HepG2 (cell line): ENCODE results near the gene LAMTOR3. TPM values are rescaled to one million over a fixed set of nuclear protein-coding genes. Genes with fewer than 3 reads are reported as not detected.

Source experiments
- ATAC-seq: fragments of 200-7000 bp; cut with Tn5 transposase; 3 replicates; pipeline ENCODE4 v1.9.1; 2020; ENCODE audit warnings: mild to moderate bottlenecking, moderate library complexity
- BruUV-seq: library from RNA; stranded (reverse); fragments of 400-500 nt; replicated peaks from 2 replicates; lab custom pipeline; 2021; lab: Mats Ljungman, UMichigan
- CTCF ChIA-PET: fragments of 300-600 bp; formaldehyde crosslinking; extraction: SDS; loops from one replicate; lab custom pipeline; 2021; ENCODE audit warnings: low total read pairs, inconsistent platforms, low intra/inter-chr PET ratio; lab: Yijun Ruan, JAX
- POLR2A ChIA-PET: fragments of 350-600 bp; sonication (Branson Sonifier 250); formaldehyde crosslinking; loops from one replicate; lab custom pipeline; 2020; ENCODE audit warnings: antibody characterized with exemption, inconsistent platforms; lab: Yijun Ruan, JAX
- DNase-seq: peaks from one replicate; pipeline ENCODE4 v3.0.0-alpha.2; 2015; ENCODE audit warnings: low spot score
- FAIRE-seq: peaks from 3 replicates; lab custom pipeline; 2011; peaks lifted over from hg19 to GRCh38; lab: Jason Lieb, UNC
- H2AFZ ChIP-seq: one replicate; pipeline ENCODE4 v1.6.1; 2011; ENCODE audit warnings: low read length, inconsistent platforms
- H3K27ac ChIP-seq: fragments of 300-600 bp; 3 replicates; pipeline ENCODE4 v1.8.0; 2011; ENCODE audit warnings: mixed run types, mild to moderate bottlenecking, mixed read lengths, low read length, inconsistent platforms; ENCODE audit not compliant: insufficient read depth; ENCODE audit errors: extremely low read length
- H3K27me3 ChIP-seq, 2 experiments: fragments of 200-600 bp in 1 of 2; 2 replicates in 1 of 2; 3 replicates in 1 of 2; pipeline versions ENCODE4 v1.6.0 to v1.8.0; 2011; ENCODE audit warnings: low read length in 2 of 2, mild to moderate bottlenecking in 2 of 2, moderate library complexity in 2 of 2, inconsistent platforms in 1 of 2; ENCODE audit not compliant: insufficient read depth in 2 of 2, control insufficient read depth in 1 of 2
- H3K36me3 ChIP-seq, 2 experiments: fragments of 200-600 bp in 1 of 2; replicated peaks in 1 of 2; 2 replicates in 1 of 2; 3 replicates in 1 of 2; pipeline versions ENCODE4 v1.5.1 to v1.8.0; 2011; ENCODE audit warnings: low read length in 2 of 2, inconsistent platforms in 1 of 2; ENCODE audit not compliant: insufficient read depth in 2 of 2, control insufficient read depth in 1 of 2
- H3K4me1 ChIP-seq: 2 replicates; pipeline ENCODE4 v1.5.1; 2012; ENCODE audit warnings: low read length, inconsistent platforms; ENCODE audit not compliant: insufficient read depth
- H3K4me2 ChIP-seq: 2 replicates; pipeline ENCODE4 v1.6.0; 2011; ENCODE audit warnings: low read depth, low read length, inconsistent platforms
- H3K4me3 ChIP-seq, 3 experiments: fragments of 200-600 bp in 1 of 3; sonication (generic), shearing (Covaris generic) in 1 of 3; replicated peaks in 1 of 3; 2 replicates each; pipeline ENCODE4 v1.5.1; 2011 to 2016; ENCODE audit warnings: low read length in 3 of 3, inconsistent platforms in 2 of 3, low read depth in 2 of 3, mild to moderate bottlenecking in 2 of 3, control low read depth in 1 of 3, mixed read lengths in 1 of 3; ENCODE audit not compliant: insufficient read depth in 1 of 3
- H3K79me2 ChIP-seq: one replicate; pipeline ENCODE4 v1.6.1; 2011; ENCODE audit warnings: low read length, inconsistent platforms; ENCODE audit not compliant: insufficient read depth
- H3K9ac ChIP-seq: 2 replicates; pipeline ENCODE4 v1.6.0; 2011; ENCODE audit warnings: mild to moderate bottlenecking, low read depth, low read length, inconsistent platforms; ENCODE audit not compliant: insufficient read depth
- H3K9me3 ChIP-seq: 2 replicates; pipeline ENCODE4 v1.5.1; 2012; ENCODE audit warnings: mild to moderate bottlenecking, low read length
- H4K20me1 ChIP-seq: 2 replicates; pipeline ENCODE4 v1.6.0; 2011; ENCODE audit warnings: inconsistent platforms, mild to moderate bottlenecking, low read length, moderate library complexity; ENCODE audit not compliant: insufficient read depth
- AKAP8 ChIP-seq: sonication (generic); formaldehyde crosslinking; IDR thresholded peaks from 2 replicates; pipeline ENCODE4 v1.5.1; 2020; ENCODE audit warnings: mild to moderate bottlenecking, missing genetic modification reagents
- ELF3 ChIP-seq: IDR thresholded peaks from 2 replicates; pipeline ENCODE4 v1.6.1; 2016; ENCODE audit warnings: missing genetic modification reagents, missing compliant biosample characterization
- GZF1 ChIP-seq: sonication (generic); formaldehyde crosslinking; IDR thresholded peaks from 2 replicates; pipeline ENCODE4 v1.5.1; 2020; ENCODE audit warnings: mild to moderate bottlenecking, missing genetic modification reagents
- KMT2B ChIP-seq: IDR thresholded peaks from 2 replicates; pipeline ENCODE4 v1.6.1; 2016; ENCODE audit warnings: missing genetic modification reagents, missing compliant biosample characterization
- MBNL3 ChIP-seq: fragments of 250-450 bp; sonication (Bioruptor Pico); conservative IDR thresholded peaks from 2 replicates; pipeline ENCODE4 v1.8.0; 2022; ENCODE audit warnings: mild to moderate bottlenecking, inconsistent platforms
- WGBS: methylation state at CpG from one replicate; pipeline ENCODE4 v1.1.6; 2017; ENCODE audit warnings: low lambda C conversion rate; 5-methylcytosine and 5-hydroxymethylcytosine counted together
- in situ Hi-C: cut with HindIII; loops from 2 replicates; pipeline ENCODE4 v1.10.0; 2017; ENCODE audit warnings: low pct_unique_long_range_greater_than_20kb; ENCODE audit not compliant: extremely low pct_ligation_motif_present
- intact Hi-C: fragments of 100-400 bp; cut with micrococcal nuclease; formaldehyde crosslinking; loops from one replicate; pipeline ENCODE4 v1.10.0; 2022; ENCODE audit not compliant: unreplicated experiment
- polyA plus RNA-seq, 8 experiments: library from polyadenylated mRNA; depleted of rRNA in 3 of 8; stranded (reverse) in 7 of 8; unstranded in 1 of 8; fragments of >200 nt; fragmentation: Illumina TruSeq in 4 of 8; extraction: Trizol in 4 of 8; gene quantifications; 2 replicates each; pipeline versions ENCODE4 v1.2.1 to v1.2.3, GENCODE V29; 2011 to 2016; ENCODE audit warnings: low read depth in 4 of 8, missing spikeins in 1 of 8, mixed read lengths in 1 of 8; ENCODE audit not compliant: insufficient read depth in 1 of 8
- total RNA-seq, 5 experiments: library from RNA; depleted of rRNA; stranded (reverse); fragments of >200 nt; fragmentation: Illumina TruSeq; extraction: Trizol; gene quantifications; 2 replicates each; pipeline ENCODE4 v1.2.3, GENCODE V29; 2016; ENCODE audit warnings: low read depth in 1 of 5
- TF ChIP-seq, protein P1 (sequence below): sonication (generic); formaldehyde crosslinking; IDR thresholded peaks from 2 replicates; pipeline ENCODE4 v1.4.0; 2020; ENCODE audit warnings: mild to moderate bottlenecking, missing genetic modification reagents, borderline replicate concordance
- TF ChIP-seq, protein P2 (sequence below): sonication (generic); formaldehyde crosslinking; IDR thresholded peaks from 2 replicates; pipeline ENCODE4 v1.8.1; 2023; ENCODE audit warnings: missing genetic modification reagents, inconsistent platforms, borderline replicate concordance

The LAMTOR3 gene
- total and polyA plus RNA-seq, 2 of the 13 experiments (the other 11 are each of a cell fraction or from before 2014, with no cell fraction given) = 47.6 to 49.1 TPM

DNA sequence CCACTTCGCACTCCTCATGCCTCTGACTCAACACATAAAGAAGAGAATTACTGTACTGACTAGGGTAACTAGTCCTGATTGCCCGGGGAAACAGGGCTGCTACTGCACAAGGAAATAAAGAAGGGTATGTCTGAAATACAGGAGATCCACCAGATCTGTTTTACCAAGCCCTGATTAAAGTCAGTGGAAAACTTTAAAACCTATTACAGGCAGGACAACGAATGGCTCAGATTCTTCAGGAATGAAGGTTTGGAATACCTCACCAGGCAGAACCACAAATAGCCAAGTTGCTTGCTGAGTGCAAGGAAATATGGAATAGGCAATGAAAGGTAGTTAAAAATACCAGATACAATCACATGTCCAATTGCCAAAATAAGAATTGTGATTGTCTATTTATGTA, 17.3 kb downstream of the LAMTOR3 start:
- no peak for ATAC-seq
- Histone ChIP-seq H2AFZ (no peak overlapping the region), H3K4me2 (no peak overlapping the region), H3K4me1 (no peaks in the 10 kb centered on the region), H3K36me3 (peaks cover 7 to 24% of the 10 kb centered on the region in 2 experiments; a peak in 4 of 5 replicates), H3K27ac (no peak overlapping the region), H3K9me3 (no peaks in the 10 kb centered on the region), H3K79me2 (no peaks in the 10 kb centered on the region), H3K4me3 (no peak overlapping the region), H3K27me3 (no peaks in the 10 kb centered on the region), H4K20me1 (no peaks in the 10 kb centered on the region), H3K9ac (no peak overlapping the region)
- no peak for DNase-seq
- ChIA-PET CTCF (no interaction called here), POLR2A (no interaction called here)
- intact Hi-C loops (no loop called here), in situ Hi-C loops (no loop called here)
- FAIRE-seq = no peak
- no TSS peak for BruUV-seq
- WGBS = 100% methylated on average over 3 of the region's 3 CpGs
- TF ChIP-seq MBNL3 (CRISPR knock-in tag) = no peak
- TF ChIP-seq AKAP8 (CRISPR knock-in tag) = no peak
- no peak for TF ChIP-seq GZF1 (CRISPR knock-in tag)
- TF ChIP-seq KMT2B (CRISPR knock-in tag) = no peak
- TF ChIP-seq, protein P1, sequence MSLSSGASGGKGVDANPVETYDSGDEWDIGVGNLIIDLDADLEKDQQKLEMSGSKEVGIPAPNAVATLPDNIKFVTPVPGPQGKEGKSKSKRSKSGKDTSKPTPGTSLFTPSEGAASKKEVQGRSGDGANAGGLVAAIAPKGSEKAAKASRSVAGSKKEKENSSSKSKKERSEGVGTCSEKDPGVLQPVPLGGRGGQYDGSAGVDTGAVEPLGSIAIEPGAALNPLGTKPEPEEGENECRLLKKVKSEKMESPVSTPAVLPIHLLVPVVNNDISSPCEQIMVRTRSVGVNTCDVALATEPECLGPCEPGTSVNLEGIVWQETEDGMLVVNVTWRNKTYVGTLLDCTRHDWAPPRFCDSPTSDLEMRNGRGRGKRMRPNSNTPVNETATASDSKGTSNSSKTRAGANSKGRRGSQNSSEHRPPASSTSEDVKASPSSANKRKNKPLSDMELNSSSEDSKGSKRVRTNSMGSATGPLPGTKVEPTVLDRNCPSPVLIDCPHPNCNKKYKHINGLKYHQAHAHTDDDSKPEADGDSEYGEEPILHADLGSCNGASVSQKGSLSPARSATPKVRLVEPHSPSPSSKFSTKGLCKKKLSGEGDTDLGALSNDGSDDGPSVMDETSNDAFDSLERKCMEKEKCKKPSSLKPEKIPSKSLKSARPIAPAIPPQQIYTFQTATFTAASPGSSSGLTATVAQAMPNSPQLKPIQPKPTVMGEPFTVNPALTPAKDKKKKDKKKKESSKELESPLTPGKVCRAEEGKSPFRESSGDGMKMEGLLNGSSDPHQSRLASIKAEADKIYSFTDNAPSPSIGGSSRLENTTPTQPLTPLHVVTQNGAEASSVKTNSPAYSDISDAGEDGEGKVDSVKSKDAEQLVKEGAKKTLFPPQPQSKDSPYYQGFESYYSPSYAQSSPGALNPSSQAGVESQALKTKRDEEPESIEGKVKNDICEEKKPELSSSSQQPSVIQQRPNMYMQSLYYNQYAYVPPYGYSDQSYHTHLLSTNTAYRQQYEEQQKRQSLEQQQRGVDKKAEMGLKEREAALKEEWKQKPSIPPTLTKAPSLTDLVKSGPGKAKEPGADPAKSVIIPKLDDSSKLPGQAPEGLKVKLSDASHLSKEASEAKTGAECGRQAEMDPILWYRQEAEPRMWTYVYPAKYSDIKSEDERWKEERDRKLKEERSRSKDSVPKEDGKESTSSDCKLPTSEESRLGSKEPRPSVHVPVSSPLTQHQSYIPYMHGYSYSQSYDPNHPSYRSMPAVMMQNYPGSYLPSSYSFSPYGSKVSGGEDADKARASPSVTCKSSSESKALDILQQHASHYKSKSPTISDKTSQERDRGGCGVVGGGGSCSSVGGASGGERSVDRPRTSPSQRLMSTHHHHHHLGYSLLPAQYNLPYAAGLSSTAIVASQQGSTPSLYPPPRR (CRISPR knock-in tag) = no peak
- TF ChIP-seq, protein P2, sequence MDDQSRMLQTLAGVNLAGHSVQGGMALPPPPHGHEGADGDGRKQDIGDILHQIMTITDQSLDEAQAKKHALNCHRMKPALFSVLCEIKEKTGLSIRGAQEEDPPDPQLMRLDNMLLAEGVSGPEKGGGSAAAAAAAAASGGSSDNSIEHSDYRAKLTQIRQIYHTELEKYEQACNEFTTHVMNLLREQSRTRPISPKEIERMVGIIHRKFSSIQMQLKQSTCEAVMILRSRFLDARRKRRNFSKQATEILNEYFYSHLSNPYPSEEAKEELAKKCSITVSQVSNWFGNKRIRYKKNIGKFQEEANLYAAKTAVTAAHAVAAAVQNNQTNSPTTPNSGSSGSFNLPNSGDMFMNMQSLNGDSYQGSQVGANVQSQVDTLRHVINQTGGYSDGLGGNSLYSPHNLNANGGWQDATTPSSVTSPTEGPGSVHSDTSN (CRISPR knock-in tag) = no peak
- no peak for TF ChIP-seq ELF3 (CRISPR knock-in tag)
